CD4-positive, alpha-beta T cell treated with Interleukin-21 for 1 hour (primary cell): Measurements from ENCODE around the gene RLF.

Experiments used
- DNase-seq: peaks from one replicate; pipeline ENCODE4 v3.0.0-alpha.2; 2020

The RLF gene

DNA sequence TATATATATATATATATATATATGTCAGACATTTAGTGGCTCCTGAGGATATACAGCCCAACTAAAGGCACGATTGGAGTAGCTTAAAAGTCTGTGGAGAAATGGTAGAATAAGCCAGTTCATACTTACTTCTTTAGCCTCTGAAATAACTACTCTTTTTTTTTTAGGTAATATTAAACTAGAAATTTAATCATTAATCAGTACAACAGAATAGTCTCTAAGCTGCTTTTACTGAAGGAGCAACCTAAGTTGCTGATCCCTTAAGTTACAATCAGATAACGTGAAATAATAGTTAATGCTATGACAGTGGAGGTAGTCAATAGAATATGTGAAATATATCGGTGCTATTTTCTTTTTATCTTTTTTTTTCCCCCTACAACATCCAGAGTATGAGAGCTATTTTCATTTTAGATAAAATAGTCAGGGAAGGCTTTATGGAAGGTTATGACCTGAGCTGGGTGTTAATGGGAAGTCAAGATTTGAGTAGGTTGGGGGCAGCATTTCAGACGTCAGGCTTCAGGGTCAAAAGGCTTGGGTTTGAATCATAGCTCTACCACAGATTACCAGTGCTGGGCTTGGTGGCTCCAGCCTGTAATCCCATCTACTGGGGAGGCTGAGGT, 112.5 kb downstream of the RLF start:
- no peak for DNase-seq

GRCh38 chr1:40274331-40274730, 113.1 kb downstream of the RLF start:
- no peak for DNase-seq

DNA sequence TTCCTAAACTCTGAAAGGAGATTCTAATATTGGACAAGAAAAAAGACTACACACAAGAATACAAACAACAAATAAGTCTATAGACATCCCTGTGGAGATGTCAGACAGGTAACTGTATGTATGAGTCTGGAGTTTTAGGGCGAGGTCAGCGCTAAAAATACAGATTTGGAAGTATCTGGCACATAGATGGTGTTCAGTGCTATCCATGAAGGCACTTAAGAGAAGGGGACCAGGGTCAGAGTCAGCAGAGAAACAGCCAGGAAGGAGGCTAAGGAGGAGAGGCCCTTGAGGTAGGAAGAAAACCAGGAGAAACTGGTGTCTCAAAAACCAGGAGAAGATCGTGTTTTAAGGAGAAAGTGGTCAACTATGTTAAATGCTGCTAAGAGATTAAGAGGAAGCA, 114.9 kb downstream of the RLF start:
- no peak for DNase-seq

DNA sequence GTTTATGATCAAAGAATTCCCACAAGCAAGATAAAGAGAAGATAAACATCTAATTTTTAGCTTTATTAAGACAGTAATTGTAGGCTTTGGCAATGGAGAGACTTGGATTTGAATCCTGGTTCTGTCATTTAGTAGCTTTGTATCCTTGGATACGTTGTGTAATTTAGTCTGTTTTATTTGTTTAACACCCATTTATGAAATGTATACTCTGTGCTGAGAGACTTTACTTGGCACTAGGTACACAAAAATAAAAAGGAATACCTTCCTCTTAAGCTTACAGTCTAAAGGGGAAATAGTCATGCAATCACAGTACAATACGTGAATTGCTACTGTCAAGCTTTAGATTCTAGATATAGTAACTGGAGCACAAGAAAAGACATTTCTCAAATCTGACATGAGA, 120.7 kb downstream of the RLF start:
- no peak for DNase-seq
